ENCODE measurements around the gene INSR. TPM values are rescaled to one million over a fixed set of nuclear protein-coding genes. Genes with fewer than 3 reads are reported as not detected.

The INSR gene
- total RNA-seq, 1 donor: 44.2 TPM

DNA sequence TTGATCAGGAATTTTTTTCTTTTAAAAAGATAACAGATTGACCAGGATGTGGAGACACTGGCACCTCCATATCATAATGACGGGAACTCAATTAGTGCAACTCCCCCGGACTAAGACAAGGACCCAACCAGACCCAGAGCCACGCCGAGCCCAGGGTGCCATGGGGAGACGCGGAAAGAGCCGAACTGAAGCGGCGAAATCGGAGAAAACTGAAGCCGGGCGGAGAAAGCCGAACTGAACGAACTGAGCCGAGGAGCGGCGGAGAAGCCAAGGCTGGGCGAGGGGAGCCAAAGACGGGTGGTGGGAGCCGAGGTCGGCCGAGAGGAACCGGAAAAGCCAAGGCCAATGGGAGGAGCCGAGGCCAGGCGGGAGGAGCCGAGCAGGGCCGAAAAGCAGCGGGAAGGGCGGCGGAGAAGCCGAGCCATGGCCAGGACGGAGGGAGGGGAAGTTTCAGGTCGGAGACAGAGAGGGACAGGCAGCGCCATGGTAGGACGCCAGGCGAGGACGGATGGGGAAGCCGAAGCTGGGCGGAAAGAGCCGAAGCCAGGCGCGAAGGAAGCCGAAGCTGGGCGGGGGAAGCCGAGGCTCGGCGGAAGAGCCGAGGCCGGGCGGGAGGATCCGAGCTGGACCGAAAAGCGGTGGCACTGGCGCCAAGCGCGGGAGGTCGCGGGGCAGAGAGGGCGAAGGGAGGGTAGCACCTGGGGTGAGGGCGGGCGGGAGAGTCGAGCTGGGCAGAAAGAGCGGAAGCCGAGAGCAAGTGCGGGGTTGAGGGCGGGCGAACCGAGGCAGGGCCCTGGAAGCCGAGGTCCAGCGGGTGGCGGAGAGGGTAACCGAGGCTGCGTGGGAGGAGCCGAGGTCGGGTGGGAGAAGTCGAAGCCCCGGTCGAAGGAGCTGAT is 195.3 kb downstream of the INSR start:
- H3K4me1 ChIP-seq (ENCODE audit: insufficient read depth, low read length): peaks cover 5% of the 10 kb centered on the region
- no peaks in the 10 kb centered on the region for H4K20me1 ChIP-seq (ENCODE audit: insufficient read depth, low read length)
- peak overlapping the region; percentile 93 for H3K4me2 ChIP-seq (ENCODE audit: insufficient read depth, low read length)
- peak; percentile 95 for DNase-seq (ENCODE audit: insufficient read length, low spot score, missing footprints)
- H3K4me3 ChIP-seq (ENCODE audit: insufficient read depth, low read length): peak overlapping the region; percentile 90
- H3K27ac ChIP-seq (ENCODE audit: low read depth, low read length): peak overlapping the region; percentile 82
- no peaks in the 10 kb centered on the region for H3K9me3 ChIP-seq (ENCODE audit: low read depth, low read length)
- peak overlapping the region; percentile 96 for H2AFZ ChIP-seq (ENCODE audit: low read length)
- TF ChIP-seq, protein P1, sequence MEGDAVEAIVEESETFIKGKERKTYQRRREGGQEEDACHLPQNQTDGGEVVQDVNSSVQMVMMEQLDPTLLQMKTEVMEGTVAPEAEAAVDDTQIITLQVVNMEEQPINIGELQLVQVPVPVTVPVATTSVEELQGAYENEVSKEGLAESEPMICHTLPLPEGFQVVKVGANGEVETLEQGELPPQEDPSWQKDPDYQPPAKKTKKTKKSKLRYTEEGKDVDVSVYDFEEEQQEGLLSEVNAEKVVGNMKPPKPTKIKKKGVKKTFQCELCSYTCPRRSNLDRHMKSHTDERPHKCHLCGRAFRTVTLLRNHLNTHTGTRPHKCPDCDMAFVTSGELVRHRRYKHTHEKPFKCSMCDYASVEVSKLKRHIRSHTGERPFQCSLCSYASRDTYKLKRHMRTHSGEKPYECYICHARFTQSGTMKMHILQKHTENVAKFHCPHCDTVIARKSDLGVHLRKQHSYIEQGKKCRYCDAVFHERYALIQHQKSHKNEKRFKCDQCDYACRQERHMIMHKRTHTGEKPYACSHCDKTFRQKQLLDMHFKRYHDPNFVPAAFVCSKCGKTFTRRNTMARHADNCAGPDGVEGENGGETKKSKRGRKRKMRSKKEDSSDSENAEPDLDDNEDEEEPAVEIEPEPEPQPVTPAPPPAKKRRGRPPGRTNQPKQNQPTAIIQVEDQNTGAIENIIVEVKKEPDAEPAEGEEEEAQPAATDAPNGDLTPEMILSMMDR (IDR thresholded peaks at IDR 0.05; ENCODE audit: extremely low read depth, low read depth, low read length): no peak
- no peaks in the 10 kb centered on the region for H3K36me3 ChIP-seq (ENCODE audit: insufficient read depth, low read length)
- no peaks in the 10 kb centered on the region for H3K27me3 ChIP-seq (ENCODE audit: insufficient read depth, low read length)
- H3K79me2 ChIP-seq (ENCODE audit: insufficient read depth, low read length): no peaks in the 10 kb centered on the region

DNA sequence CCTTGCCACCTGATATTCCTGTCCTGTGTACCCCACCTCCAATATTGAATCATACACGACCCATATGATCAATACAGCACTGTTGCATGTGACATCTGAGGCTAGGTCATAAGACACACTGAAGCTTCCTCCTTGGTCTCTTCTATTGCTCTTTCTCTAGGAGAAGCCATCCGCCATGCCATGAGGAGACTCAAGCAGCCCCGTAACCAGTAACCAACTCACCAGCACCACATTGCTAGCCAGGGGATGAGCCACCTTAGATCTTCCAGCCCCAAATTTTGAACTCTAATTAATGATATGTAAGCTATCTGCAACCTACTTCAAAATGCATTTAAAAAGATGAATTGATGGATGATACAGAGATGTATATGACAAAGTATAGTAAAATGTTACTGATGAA is 196.1 kb downstream of the INSR start:
- H2AFZ ChIP-seq (ENCODE audit: low read length): no peak overlapping the region
- no peaks in the 10 kb centered on the region for H4K20me1 ChIP-seq (ENCODE audit: insufficient read depth, low read length)
- peaks cover 5% of the 10 kb centered on the region for H3K4me1 ChIP-seq (ENCODE audit: insufficient read depth, low read length)
- DNase-seq (ENCODE audit: insufficient read length, low spot score, missing footprints): no peak
- H3K9me3 ChIP-seq (ENCODE audit: low read depth, low read length): no peaks in the 10 kb centered on the region
- H3K4me2 ChIP-seq (ENCODE audit: insufficient read depth, low read length): peak overlapping the region; percentile 93
- H3K79me2 ChIP-seq (ENCODE audit: insufficient read depth, low read length): no peaks in the 10 kb centered on the region
- TF ChIP-seq, protein P1 (IDR thresholded peaks at IDR 0.05; ENCODE audit: extremely low read depth, low read depth, low read length): no peak
- H3K4me3 ChIP-seq (ENCODE audit: insufficient read depth, low read length): peak overlapping the region; percentile 90
- H3K36me3 ChIP-seq (ENCODE audit: insufficient read depth, low read length): no peaks in the 10 kb centered on the region
- H3K27ac ChIP-seq (ENCODE audit: low read depth, low read length): no peak overlapping the region
- no peaks in the 10 kb centered on the region for H3K27me3 ChIP-seq (ENCODE audit: insufficient read depth, low read length)

DNA sequence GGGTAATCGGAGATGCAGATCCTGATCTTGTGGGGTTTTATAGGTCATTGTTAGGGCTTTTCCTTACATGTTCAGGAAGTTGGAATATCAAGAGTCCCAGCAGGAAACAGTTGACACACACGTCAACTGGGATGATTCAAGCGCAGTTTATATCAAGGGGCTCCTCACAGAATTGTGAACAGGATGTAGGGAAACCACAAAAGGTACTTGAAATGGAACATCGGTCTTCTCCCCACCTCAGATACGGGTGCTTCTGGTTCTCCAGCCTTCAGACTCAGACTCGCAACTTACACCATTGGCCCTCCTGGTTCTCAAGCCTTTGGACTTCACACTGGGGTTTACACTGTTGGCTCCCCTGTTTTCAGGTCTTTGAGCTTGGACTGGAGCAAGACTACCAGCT is 205.2 kb downstream of the INSR start:
- DNase-seq (ENCODE audit: insufficient read length, low spot score, missing footprints): no peak
- no peak overlapping the region for H2AFZ ChIP-seq (ENCODE audit: low read length)
- no peak overlapping the region for H3K4me2 ChIP-seq (ENCODE audit: insufficient read depth, low read length)
- H3K79me2 ChIP-seq (ENCODE audit: insufficient read depth, low read length): no peaks in the 10 kb centered on the region
- peaks cover 8% of the 10 kb centered on the region for H3K36me3 ChIP-seq (ENCODE audit: insufficient read depth, low read length)
- H3K27me3 ChIP-seq (ENCODE audit: insufficient read depth, low read length): no peaks in the 10 kb centered on the region
- no peaks in the 10 kb centered on the region for H4K20me1 ChIP-seq (ENCODE audit: insufficient read depth, low read length)
- no peaks in the 10 kb centered on the region for H3K4me1 ChIP-seq (ENCODE audit: insufficient read depth, low read length)
- TF ChIP-seq, protein P1 (IDR thresholded peaks at IDR 0.05; ENCODE audit: extremely low read depth, low read depth, low read length): no peak
- no peak overlapping the region for H3K27ac ChIP-seq (ENCODE audit: low read depth, low read length)
- no peak overlapping the region for H3K4me3 ChIP-seq (ENCODE audit: insufficient read depth, low read length)
- H3K9me3 ChIP-seq (ENCODE audit: low read depth, low read length): peaks cover 17% of the 10 kb centered on the region
